Activated CD8-positive, alpha-beta memory T cell treated with anti-CD3 and anti-CD28 coated beads for 48 hours (primary cell): ENCODE measurements around the gene FSD2.
"Not testable (repeated sequence)": the region's sequence is repeated elsewhere in the genome, so short reads cannot be mapped to it uniquely, and the experiment has no call there.

Source experiments
- DNase-seq, 3 experiments: peaks; one replicate each; pipeline ENCODE4 v3.0.0-alpha.2; 2020; ENCODE audit warnings: low read depth in 2 of 3, low spot score in 2 of 3

Gene FSD2

DNA sequence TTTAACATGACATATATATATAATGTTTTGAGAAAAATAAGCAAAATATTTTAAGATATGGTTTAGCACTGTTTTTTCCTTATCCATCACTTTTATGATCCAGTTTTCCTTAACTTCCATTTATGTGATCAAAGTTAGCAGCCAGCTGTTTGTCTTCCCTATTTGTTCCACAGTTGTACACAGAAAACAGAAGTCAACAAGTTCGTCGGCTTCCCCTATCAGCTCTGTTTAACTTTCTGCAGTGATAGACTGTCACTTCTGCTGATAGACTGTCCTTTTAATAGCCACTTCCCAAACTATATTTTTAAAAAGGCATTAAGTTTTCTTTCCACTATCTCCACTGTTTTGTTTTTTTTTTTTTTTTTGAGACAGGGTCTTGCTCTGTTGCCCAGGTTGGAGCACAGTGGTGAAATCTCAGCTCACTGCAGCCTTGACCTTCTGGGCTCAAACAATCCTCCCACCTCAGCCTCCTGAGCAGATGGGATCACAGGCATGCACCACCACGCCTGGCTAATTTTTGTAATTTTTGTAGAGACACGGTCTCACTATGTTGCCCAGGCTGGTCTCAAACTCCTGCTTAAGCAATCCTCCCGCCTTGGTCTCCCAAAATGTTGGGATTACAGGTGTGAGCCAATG is 7.2 kb downstream of the FSD2 start:
- DNase-seq: no peak

DNA sequence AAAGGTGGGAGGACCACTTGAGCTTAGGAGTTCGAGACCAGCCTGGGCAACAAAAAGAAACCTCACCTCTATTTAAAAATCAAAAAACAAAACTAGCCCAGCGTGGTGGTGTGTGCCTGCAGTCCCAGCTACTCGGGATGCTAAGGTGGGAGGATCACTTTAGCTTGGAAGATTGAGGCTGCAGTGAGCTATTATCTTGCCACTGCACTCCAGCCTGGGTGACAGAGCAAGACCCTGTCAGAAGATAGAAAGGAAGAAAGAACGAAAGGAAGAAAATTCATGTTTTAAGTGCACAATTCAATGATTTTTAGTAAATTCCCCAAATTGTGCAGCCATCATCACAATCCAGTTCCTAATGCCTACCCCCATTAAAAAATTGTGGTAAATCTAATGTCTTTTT is 7.8 kb downstream of the FSD2 start:
- no peak for DNase-seq

DNA sequence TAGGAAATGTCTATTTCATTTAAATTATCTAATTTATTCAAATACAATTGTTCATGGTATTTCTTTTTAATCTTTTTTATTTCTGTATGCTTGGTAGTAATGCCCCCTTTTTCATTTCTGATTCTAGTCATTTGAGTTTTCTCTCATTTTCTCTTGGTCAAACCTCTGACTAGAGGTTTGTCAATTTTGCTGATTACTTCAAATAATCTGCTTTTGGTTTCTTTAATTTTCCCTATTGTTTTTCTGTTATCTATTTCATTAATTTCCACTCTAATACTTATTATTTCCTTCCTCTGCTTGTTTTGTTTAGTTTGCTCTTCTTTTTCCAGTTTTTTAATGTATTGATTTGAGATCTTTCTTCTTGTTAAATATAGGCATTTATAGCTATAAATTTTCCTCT is 12.1 kb downstream of the FSD2 start:
- no peak for DNase-seq

DNA sequence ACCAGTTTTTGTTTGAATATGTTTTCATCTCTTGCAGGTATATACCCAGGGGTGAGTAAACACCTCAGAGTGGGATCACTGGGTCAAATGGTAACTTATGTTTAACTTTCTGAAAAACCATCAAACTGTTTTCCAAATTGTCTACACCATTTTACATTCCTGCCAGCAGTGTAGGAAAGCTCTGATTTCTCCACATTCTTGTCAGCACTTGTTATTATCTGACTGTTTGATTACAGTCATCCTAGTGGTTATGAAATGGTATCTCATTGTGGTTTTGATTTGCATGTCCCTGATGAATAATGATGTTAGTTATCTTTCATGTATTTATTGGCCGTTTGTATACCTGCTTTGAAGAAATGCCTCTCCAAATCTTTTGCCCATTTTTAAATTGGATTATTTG is 13.8 kb downstream of the FSD2 start:
- DNase-seq: no peak

DNA sequence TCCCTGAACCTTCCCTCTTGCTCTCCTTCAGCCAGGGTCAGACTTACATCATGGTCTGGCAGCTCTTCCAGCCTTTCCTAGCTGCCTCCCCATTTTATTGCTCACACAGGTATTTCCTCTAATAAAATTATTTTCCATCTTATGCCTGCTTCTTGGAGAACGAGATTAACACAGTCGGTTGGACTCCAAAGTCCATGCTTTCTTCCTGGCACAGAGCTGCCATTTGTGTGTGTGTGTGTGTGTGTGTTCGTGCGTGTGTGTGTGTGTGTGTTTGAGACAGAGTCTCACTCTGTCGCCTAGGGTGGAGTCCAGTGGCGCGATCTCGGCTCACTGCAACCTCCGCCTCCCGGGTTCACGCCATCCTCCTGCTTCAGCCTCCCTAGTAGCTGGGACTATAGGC is 15.5 kb downstream of the FSD2 start:
- no peak for DNase-seq

DNA sequence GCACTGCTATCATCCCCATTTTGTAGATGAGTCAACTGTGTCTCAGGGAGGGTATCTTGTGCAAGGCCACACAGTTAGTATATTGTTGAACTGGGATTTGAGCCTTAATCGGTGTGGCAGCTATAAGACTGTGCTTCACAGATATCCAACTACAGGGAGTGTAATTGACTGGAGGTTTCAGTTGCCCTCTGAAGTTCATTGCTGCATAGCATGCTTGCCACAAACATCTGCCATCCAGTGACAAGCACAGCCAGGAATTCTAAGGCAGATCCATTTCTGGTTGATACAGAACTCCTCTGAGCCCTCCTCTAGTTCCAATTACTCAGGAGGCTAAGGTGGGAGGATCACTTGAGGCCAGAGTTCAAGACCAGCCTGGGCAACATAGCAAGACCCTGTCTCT is 16.4 kb downstream of the FSD2 start:
- DNase-seq: no peak

DNA sequence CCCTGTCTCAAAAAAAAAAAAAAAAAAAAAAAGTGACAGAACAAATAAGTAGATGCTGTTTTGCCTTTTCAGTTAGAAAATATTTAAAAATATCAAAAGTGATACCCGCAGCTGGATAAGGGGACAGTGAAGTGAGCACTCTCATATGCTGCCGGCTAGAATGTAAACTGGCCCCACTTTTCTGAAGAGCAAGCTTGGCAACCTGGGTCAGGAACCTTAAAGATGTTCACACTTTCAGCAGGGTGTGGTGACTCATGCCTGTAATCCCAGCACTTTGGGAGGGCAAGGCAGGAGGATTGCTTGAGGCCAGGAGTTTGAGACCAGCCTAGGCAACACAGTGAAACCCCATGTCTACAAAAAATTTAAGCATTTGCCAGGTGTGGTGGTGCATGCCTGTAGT is 17.4 kb downstream of the FSD2 start:
- DNase-seq: no peak

DNA sequence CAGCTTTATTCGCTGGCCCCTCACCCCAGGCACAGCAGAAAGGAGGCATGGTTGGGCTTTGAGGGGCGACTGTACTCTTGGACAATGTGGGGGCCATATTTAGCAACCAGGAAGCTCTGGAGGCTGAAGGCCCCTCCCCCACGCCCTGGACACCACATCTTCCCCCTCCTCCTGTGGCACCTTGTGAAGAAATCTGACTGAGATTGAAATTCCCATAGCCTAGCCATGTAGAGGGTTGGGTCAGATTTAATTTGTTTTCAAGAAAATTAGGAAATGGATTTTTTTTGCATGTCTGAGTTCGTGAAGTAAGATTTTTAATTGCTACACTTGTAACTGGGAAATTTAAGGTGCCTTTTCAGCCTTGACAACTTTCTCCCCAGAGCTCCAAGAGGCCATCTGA is 24.5 kb downstream of the FSD2 start:
- DNase-seq: no peak

DNA sequence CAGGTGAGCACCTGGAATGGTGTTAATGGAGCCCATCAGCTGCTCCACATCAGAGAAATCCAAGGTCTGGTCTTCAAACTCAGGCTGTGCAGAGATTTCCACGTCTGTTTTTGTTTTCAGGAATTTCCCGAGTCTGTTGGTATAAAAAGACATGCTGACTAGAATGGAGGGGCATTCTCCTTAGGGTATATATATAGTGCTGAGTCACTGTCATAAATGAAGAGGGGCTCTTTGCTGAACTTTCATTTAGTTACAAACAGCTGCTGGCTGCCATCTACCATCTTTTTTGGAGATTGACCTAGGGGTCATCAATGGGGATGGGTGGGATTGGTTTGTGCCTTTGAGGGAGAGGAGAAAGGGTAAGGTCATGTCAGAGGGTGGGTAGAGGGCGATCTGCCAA is 27.1 kb downstream of the FSD2 start:
- DNase-seq: no peak

DNA sequence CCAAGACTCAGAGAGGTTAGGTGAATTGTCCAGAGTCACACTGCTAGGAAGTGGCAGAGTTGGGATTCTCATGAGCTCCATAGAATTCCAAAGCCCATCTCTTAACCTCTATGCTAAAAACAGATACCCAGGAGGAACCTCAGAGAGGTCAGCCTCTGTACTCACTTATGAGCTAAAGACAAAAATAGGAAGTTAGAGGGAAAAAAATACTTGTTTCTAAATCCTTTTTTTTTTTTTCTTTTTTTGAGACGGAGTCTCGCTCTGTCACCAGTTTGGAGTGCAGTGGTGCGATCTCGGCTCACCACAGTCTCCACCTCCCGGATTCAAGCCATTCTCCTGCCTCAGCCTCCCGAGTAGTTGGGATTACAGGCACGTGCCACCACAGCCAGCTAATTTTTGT is 31.4 kb downstream of the FSD2 start:
- DNase-seq: no peak

DNA sequence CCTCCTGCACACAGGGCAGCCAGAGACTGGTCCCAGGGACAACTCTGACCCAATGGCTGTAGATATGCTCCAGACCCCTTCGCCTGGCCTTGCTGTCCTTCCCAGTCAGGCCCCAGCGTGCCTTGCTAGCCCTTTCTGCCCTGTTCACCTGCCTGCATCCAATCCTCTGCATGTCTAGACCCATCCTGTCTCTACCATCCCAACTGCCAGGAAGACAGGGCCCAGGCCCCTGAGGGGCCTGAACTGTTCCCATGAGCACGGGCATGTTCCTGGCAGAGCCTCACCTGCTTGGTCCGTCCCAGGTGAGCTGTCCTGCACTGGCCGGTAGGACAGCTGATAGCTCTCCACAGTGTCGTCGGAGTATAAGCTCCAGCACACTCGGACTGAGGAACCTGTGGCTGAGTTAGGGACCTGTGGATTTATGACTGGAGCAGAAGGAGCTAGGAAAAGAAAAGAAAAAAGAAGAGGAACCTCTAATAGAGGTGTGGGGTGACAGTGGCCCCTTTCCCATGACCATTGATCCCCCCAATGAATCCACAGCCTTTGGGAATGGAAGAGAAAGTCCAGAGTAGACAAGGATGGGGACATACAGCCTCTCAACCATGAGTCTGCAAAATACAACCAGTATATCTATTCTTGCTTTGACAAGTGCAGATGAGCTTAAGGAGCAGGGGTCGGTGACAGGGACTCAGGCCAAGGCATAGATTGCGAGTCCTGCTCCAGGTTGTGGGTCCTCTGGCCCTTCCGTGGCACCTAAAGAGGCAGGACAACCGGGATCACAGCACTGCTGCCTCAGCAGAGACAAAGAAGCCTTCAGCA is 33.9 kb downstream of the FSD2 start:
- no peak for DNase-seq

DNA sequence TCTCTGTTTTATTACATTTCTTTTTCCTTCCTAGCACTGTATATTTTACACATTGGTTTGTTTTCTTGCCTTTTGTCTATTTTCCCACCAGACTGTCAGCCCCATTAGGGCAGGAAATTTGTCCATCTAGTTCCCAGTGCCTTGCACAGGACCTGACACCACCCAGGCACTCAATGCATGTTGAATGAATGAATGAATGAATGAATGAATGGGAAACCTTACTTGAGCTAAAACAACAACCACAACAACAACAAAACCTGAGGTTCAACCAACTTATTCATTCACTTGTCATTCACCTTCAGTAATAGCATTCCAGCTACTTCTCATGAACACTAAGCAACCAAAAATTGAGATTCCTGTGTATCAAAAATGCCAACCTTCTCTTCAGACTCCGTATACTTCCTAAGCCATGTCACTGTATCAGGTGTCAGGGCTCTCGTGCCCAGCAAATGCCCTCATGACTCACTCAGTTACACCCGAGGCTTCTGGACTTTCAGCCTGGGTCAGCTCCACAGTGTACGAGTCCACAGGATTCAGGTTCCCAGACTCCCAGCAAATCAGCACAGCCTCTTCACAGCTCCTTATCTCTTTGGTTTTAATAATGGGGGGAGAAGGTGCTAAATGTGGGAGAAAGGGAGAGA is 37.3 kb downstream of the FSD2 start:
- DNase-seq: no peak

DNA sequence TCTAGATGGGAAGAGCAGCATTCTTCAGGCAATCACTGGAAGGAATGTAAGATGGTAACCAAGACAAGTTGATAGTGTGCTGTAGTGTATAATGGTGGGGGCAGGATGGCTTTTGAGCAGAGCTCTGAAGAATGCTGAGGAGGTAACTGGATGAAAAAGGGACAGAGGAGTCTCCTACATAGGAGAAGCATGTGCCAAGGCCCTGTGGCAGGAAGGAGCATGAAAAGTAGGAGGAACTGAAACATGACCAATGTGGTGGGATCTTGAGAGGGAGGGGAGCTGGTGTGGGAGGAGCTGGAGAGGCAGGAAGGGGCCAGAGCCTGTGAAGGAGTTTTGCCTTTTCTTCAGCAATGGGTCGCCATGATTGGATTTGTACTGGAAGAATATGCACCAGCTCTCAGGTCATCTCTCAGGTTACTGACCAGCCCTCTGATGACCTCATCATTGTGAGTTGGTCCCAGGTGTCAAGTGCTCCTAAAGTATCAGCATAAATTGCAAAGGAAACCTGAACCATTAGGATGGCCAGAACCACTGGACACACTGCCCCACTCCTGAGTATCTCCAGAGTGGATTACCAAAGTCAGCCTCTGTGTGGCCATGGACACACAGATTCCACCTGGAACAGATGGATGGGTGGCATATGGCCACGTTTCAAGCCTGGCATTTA is 38.6 kb downstream of the FSD2 start:
- DNase-seq: no peak

DNA sequence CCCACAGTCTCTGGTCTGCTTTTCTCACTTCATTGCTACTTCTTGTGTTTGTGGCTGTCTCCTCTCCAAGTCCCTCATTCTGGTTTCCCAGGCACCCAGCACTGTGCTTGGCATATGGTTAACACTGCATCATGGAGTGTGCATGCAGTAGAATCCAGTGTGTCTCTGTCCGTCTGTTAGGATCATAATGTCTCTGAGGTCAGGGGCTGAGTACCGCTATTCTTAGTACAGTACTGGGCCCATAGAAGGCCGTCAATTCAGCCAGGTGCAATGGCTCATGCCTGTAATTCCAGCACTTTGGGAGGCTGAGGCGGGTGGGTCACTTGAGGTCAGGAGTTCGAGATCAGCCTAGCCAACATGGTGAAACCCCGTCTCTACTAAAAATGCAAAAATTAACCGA is 39.7 kb downstream of the FSD2 start:
- not testable (repeated sequence) for DNase-seq

DNA sequence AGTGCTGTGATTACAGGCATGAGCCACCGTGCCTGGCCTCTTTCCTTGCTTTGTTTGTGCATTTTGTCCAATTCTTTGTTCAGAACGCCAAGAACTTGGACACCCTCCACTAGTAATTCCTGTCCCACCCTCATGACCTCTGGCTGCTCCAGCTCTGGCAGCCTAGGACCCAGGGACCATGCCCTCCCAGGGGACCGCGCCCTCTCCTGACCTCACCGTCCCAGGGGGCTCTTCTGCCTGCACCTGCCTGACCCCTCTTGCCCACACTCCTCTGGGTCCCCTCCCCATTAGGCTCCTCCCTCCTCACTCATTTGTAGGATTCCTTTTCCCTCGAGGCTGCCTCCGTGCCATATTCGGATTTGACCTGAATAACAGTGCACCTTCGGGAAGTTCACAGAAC is 41.1 kb downstream of the FSD2 start:
- no peak for DNase-seq

DNA sequence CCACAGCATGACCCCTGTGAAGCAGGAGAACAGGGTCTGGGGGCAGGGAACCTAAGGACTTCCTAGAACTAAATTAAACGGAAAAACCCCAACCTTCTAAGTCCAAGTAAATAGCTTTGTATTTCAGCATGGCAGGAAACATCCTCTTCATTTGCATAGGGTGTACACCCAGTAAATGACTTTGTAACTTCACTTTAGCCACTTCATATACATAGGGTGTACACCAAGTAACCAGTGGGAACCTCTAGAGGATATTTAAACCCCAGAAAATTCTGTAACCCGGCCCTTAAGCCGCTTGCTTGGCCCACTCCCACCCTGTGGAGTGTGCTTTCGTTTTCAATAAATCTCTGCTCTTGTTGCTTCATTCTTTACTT is 41.8 kb downstream of the FSD2 start:
- DNase-seq: no peak

DNA sequence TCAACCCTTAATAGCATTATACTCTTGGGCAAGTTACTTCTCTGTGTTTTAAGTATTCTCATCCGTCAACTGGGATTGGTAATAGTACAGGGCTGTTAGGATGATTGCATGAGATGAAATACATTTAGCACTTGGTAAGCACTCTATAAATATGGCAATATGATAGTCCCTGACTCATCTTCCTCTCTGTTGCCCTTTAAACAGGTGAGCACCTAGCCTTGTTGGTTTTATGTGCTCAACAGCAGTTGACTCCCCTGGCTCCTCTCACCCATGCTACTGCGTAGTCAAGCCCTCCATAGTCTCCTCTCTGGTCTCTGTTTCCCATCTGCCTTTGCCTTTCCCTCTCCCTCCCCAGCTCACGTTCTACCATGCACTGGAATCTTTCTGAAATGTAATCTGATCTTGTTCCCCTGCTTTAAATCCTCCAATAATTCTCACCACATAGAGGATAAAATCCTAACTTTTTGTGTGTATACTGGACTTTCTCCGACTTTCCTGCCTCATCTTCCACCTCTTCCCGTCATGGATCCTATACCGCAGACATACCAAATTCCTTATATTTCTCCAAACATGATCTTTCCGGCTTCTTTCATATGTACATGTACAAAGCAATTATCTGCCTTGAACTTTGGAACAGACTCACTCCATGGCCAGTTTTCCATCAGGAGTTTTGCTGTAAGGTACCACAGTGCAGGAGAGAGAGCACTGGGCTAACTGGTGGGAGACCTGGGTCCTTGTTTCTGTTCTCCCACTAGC is 42.3 kb downstream of the FSD2 start:
- no peak for DNase-seq

DNA sequence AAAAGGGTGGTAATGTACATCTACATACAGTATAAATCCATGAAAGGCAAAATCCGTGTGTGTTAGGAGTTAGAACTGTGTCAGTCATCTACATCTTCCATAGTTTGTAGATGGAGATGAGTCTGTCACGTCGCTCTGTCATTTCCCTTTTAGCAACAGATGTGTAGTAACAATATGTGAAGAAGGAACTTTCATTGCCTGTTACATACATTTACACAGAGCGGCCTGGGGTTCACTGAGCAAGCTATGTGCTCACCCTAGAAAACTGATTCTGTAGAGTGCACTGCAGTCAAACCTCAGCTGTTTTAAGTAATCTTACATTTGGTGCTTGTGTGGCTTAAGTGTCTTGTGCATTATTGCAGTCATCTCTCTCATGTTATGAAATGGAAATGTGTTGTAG is 54.6 kb downstream of the FSD2 start:
- DNase-seq: no peak

DNA sequence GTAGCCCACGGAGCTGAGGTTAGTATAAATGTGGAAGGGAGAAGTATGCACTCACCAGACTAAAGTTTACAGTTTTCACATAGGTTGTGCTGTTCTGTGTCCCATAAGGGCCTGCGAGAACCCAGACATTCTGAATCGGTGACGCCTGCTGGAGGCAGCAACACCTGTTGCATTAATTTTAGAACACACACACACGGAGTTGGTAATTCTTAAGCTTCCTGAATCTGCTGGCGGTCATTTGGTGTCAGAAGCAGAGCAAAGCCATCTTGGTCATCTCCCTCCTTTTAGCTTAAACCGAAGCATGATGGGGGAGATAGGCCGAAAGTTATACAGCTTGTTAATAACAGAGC is 55.1 kb downstream of the FSD2 start:
- no peak for DNase-seq

DNA sequence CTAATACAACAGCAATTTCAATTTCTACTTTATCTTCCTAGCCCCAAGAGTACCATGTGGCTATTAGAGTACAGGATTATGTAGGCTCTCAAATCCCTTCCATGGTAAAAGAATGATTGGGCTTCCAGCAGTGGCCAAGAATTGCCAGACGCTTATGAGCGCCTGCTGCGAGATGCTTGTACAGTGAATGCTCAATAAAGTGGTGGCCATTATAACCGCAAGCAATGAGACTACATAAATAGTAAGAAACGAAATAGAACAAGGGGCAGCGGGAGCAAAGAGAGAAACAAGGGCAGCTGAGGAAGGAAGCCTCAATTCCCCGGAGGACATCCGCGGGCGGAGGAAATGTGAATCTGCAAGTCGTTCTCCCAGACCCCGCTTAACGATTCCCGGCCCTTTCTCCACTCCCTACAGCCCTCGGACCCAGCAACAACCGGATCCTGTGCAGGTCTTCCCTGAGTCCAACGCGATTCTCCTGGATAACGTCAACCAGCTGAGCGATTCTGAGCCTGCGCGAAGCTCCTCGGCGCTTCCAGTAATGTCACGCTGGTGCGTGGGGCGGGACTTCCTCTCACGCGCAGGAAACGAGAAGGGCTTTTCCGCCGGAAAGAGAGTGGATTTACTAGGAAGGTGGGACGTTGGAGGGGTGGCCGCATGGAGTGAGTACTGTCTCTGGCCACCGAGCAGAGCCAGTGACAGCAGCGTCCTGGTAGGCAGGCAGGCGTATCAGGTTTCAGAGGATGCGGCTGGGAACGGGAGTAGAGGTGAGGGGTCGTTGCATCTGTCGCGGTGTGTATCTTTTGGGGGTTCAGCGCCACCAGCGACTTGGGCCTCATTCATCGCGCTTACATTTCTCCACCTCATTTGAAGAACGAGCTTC is 55.7 kb downstream of the FSD2 start:
- peak; percentile 60 to 69 (median 69) for DNase-seq
